ENCODE measurements around the gene GNAQ.

- TF ChIP-seq CTCF (IDR thresholded peaks at IDR 0.05) (no peak), POLR2A (IDR thresholded peaks at IDR 0.05) (no peak)
These were observed 352.5 kb downstream of the GNAQ start for GRCh38 chr9:77679088-77679487.

All from body of pancreas (tissue), 4 donors.